Epithelial cell of esophagus (primary cell): ENCODE results near the gene DVL2.

Source experiments
- DNase-seq: peaks from one replicate; pipeline ENCODE4 v3.0.0; 2010; ENCODE audit warnings: low read depth
- H3K4me3 ChIP-seq: 2 replicates; pipeline ENCODE4 v1.5.1; 2011; ENCODE audit warnings: mild to moderate bottlenecking, low read length, control low read depth
- CTCF ChIP-seq: IDR thresholded peaks from 2 replicates; pipeline ENCODE4 v1.5.1; 2011; ENCODE audit warnings: low read depth, mild to moderate bottlenecking, low read length, control low read depth, inconsistent platforms; ENCODE audit not compliant: insufficient read depth; ENCODE audit errors: missing control alignments

DVL2 gene

GRCh38 chr17:7261379-7262191 is 27.3 kb upstream of the DVL2 start:
- DNase-seq = no peak
- TF ChIP-seq CTCF = no peak

GRCh38 chr17:7260651-7261378 is 26.5 kb upstream of the DVL2 start:
- no peak for TF ChIP-seq CTCF
- DNase-seq = peak; percentile 66
- peak overlapping the region; percentile 55 for H3K4me3 ChIP-seq

More at GRCh38 chr17:7261379-7262191, 27.3 kb upstream of the DVL2 start:
- peak overlapping the region; percentile 55 for H3K4me3 ChIP-seq

GRCh38 chr17:7260151-7260550 is 25.8 kb upstream of the DVL2 start:
- DNase-seq = no peak
- H3K4me3 ChIP-seq = peak overlapping the region; percentile 55
- TF ChIP-seq CTCF = no peak

- no peak for DNase-seq
- TF ChIP-seq CTCF = no peak
- no peak overlapping the region for H3K4me3 ChIP-seq
Measured at GRCh38 chr17:7259555-7259889, 25.2 kb upstream of the DVL2 start.

- no peak overlapping the region for H3K4me3 ChIP-seq
- TF ChIP-seq CTCF = no peak
- DNase-seq = peak; percentile 92
Measured at GRCh38 chr17:7258731-7259554, 24.6 kb upstream of the DVL2 start.

- no peak for DNase-seq
- H3K4me3 ChIP-seq = no peak overlapping the region
- no peak for TF ChIP-seq CTCF
Measured at GRCh38 chr17:7256766-7257456, 22.6 kb upstream of the DVL2 start.
